ENCODE measurements around the gene RRM1. TPM values are rescaled to one million over a fixed set of nuclear protein-coding genes. Genes with fewer than 3 reads are reported as not detected.
A peak's percentile ranks its signal among the peaks of the same experiment; 100 is the strongest.

RRM1 gene
- total RNA-seq, 2 experiments from 2014 or later: 177 to 236 TPM

GRCh38 chr11:4183410-4184057 is 88.9 kb downstream of the RRM1 start:
- ChIA-PET POLR2A (no interaction called here), CTCF (interaction anchor here (1.2 to 1.3 kb wide), 2 partner anchors 310 to 357 kb away, joined by 3 to 4 read pairs; no protein-coding TSS in a partner anchor)
- Mint-ChIP-seq H3K4me1 (peaks cover 20% of the 10 kb centered on the region), H3K4me3 (no peak overlapping the region), H3K9me3 (no peaks in the 10 kb centered on the region), H3K27ac (no peak overlapping the region), H3K36me3 (ENCODE audit: low read depth) (no peaks in the 10 kb centered on the region), H3K27me3 (no peaks in the 10 kb centered on the region)
- no peak for DNase-seq

- H3K4me1 Mint-ChIP-seq: peaks cover 24% of the 10 kb centered on the region
These were observed 89.7 kb downstream of the RRM1 start for GRCh38 chr11:4184163-4184916.

GRCh38 chr11:4185561-4185960 is 91.0 kb downstream of the RRM1 start:
- no peak for DNase-seq
- H3K4me1 Mint-ChIP-seq: peaks cover 24% of the 10 kb centered on the region
- H3K36me3 Mint-ChIP-seq (ENCODE audit: low read depth): no peaks in the 10 kb centered on the region
- H3K9me3 Mint-ChIP-seq: no peaks in the 10 kb centered on the region
- H3K27me3 Mint-ChIP-seq: no peaks in the 10 kb centered on the region
- H3K4me3 Mint-ChIP-seq: no peak overlapping the region
- POLR2A ChIA-PET: no interaction called here
- CTCF ChIA-PET: interaction anchor here (4.0 kb wide), 1 partner anchor 307 kb away, joined by 33 read pairs; no protein-coding TSS in a partner anchor
- no peak overlapping the region for H3K27ac Mint-ChIP-seq

More at GRCh38 chr11:4184163-4184916, 89.7 kb downstream of the RRM1 start:
- CTCF ChIA-PET: interaction anchor here (1.3 to 4.0 kb wide), 2 partner anchors 308 to 357 kb away, joined by 3 to 33 read pairs; no protein-coding TSS in a partner anchor
- no peak for DNase-seq
- POLR2A ChIA-PET: no interaction called here
- Mint-ChIP-seq H3K9me3 (no peaks in the 10 kb centered on the region), H3K36me3 (ENCODE audit: low read depth) (no peaks in the 10 kb centered on the region), H3K4me3 (no peak overlapping the region), H3K27me3 (no peaks in the 10 kb centered on the region), H3K27ac (no peak overlapping the region)

GRCh38 chr11:4186464-4187054 is 92.0 kb downstream of the RRM1 start:
- CTCF ChIA-PET: interaction anchor here (0.6 to 4.0 kb wide), 14 partner anchors 8 to 431 kb away, joined by 3 to 33 read pairs (median 4); partner anchors contain the start of gene OR52M1
- H3K4me3 Mint-ChIP-seq: peak overlapping the region; percentile 66
- peaks cover 24% of the 10 kb centered on the region for H3K4me1 Mint-ChIP-seq
- H3K27me3 Mint-ChIP-seq: no peaks in the 10 kb centered on the region
- H3K9me3 Mint-ChIP-seq: no peaks in the 10 kb centered on the region
- no peaks in the 10 kb centered on the region for H3K36me3 Mint-ChIP-seq (ENCODE audit: low read depth)
- no peak overlapping the region for H3K27ac Mint-ChIP-seq
- POLR2A ChIA-PET: no interaction called here
- no peak for DNase-seq

- H3K36me3 Mint-ChIP-seq (ENCODE audit: low read depth): no peaks in the 10 kb centered on the region
- ChIA-PET POLR2A (no interaction called here), CTCF (interaction anchor here (0.6 to 4.0 kb wide), 23 partner anchors 9 to 480 kb away, joined by 3 to 33 read pairs (median 4); partner anchors contain the start of gene OR52M1)
- no peak overlapping the region for H3K27ac Mint-ChIP-seq
- H3K4me1 Mint-ChIP-seq: peaks cover 24% of the 10 kb centered on the region
- H3K27me3 Mint-ChIP-seq: no peaks in the 10 kb centered on the region
- peak overlapping the region; percentile 66 for H3K4me3 Mint-ChIP-seq
- H3K9me3 Mint-ChIP-seq: no peaks in the 10 kb centered on the region
- peak; percentile 86 for DNase-seq
These were observed 92.7 kb downstream of the RRM1 start for GRCh38 chr11:4187055-4187988.

Other genes starting within 250 kb of the RRM1 start
- gene STIM1, start 239.1 kb upstream of the RRM1 start, total RNA-seq: 100 to 1,000 TPM; 103 to 108 TPM

All from activated CD4-positive, alpha-beta T cell treated with anti-CD3 and anti-CD28 coated beads, Interleukin-2, amount 10 ng/mL, durations not matched to agents 7 days and 5 days (primary cell).